Esophagus muscularis mucosa (tissue), 3 donors: Measurements from ENCODE around the gene ARHGDIA.
A peak's percentile ranks its signal among the peaks of the same experiment; 100 is the strongest.

Experiments used
- CTCF ChIP-seq, 3 experiments: fragments of 200-600 bp in 2 of 3; fragments of 450-650 bp in 1 of 3; sonication (generic) in 2 of 3; IDR thresholded peaks; one replicate each; pipeline ENCODE4 v1.5.1; 2017 to 2019; ENCODE audit warnings: antibody characterized with exemption in 3 of 3, mild to moderate bottlenecking in 2 of 3, moderate library complexity in 1 of 3
- POLR2AphosphoS5 ChIP-seq, 2 donors: sonication (generic); formaldehyde crosslinking; IDR thresholded peaks; one replicate each; pipeline ENCODE4 v1.6.1; 2017; ENCODE audit warnings: antibody characterized with exemption in 2 of 2

GRCh38 chr17:81833160-81833920, 37.8 kb downstream of the ARHGDIA start, which contains the start of gene MCRIP1:
- TF ChIP-seq POLR2AphosphoS5 (IDR thresholded peaks at IDR 0.05) (peak; percentile 97 to 98), CTCF (IDR thresholded peaks at IDR 0.05) (no peak)
